GF-D8 (cell line): ENCODE measurements around the gene ADAM22.

Experiments used
- DNase-seq: peaks from one replicate; lab custom pipeline; 2025; lab: John Stamatoyannopoulos, UW

Gene ADAM22

GRCh38 chr7:88218836-88219605 is 285.0 kb downstream of the ADAM22 start:
- peak; percentile 52 for DNase-seq

- DNase-seq: peak; percentile 79
These were observed 286.0 kb downstream of the ADAM22 start, which contains the start of gene SRI for GRCh38 chr7:88219781-88220747. Gene SRI (minus strand): TSS chr7:88220038. CDS start chr7:88220026, 12 bp downstream.

- no peak for DNase-seq
These were observed 289.2 kb downstream of the ADAM22 start for GRCh38 chr7:88223265-88223664.

- no peak for DNase-seq
These were observed 290.7 kb downstream of the ADAM22 start for GRCh38 chr7:88224601-88225275.

- DNase-seq: no peak
These were observed 292.1 kb downstream of the ADAM22 start for GRCh38 chr7:88226201-88226600.

GRCh38 chr7:88226886-88227516 is 292.9 kb downstream of the ADAM22 start:
- no peak for DNase-seq

- DNase-seq: no peak
These were observed 295.4 kb downstream of the ADAM22 start for GRCh38 chr7:88229302-88229995.

- DNase-seq: no peak
These were observed 296.6 kb downstream of the ADAM22 start for GRCh38 chr7:88230646-88231045.

- DNase-seq: no peak
These were observed 299.8 kb downstream of the ADAM22 start for GRCh38 chr7:88233828-88234227.

GRCh38 chr7:88239852-88240251 is 305.8 kb downstream of the ADAM22 start:
- DNase-seq: no peak

GRCh38 chr7:88243345-88243909 is 309.4 kb downstream of the ADAM22 start:
- DNase-seq: no peak

- DNase-seq: no peak
These were observed 310.2 kb downstream of the ADAM22 start for GRCh38 chr7:88244258-88244657.
